Measurements from ENCODE around the gene FGF14.
A peak's percentile ranks its signal among the peaks of the same experiment; 100 is the strongest.

The FGF14 gene

GRCh38 chr13:101942535-101943157 lies 459.2 kb downstream of the FGF14 start:
- no peak overlapping the region for H4K91ac ChIP-seq (ENCODE audit: low read depth, low read length)
- no peak overlapping the region for H3K23ac ChIP-seq (ENCODE audit: low read length)
- H4K12ac ChIP-seq (ENCODE audit: low read depth, low read length), result no peak overlapping the region
- no peak overlapping the region for H2BK5ac ChIP-seq (ENCODE audit: low read depth, low read length, poor library complexity)
- H3K14ac ChIP-seq (ENCODE audit: low read length), result no peak overlapping the region
- no peaks in the 10 kb centered on the region for H3K4me1 ChIP-seq (ENCODE audit: control insufficient read depth in 1 of 2, insufficient read depth in 2 of 2, low read length in 2 of 2)
- no peak overlapping the region for H3K27ac ChIP-seq (ENCODE audit: low read depth, low read length)
- no peaks in the 10 kb centered on the region for H3K27me3 ChIP-seq (ENCODE audit: insufficient read depth, low read length)
- no peaks in the 10 kb centered on the region for H3K79me1 ChIP-seq (ENCODE audit: low read length)
- no peak overlapping the region for H2BK120ac ChIP-seq (ENCODE audit: insufficient read depth, low read length, poor library complexity)
- no CpG with 5 or more reads among the region's 2 CpGs for WGBS (ENCODE audit: extremely low coverage, insufficient coverage, insufficient read length)
- no peak overlapping the region for H3K18ac ChIP-seq (ENCODE audit: low read length)
- DNase-seq, result no peak
- no peak overlapping the region for H3K4me2 ChIP-seq (ENCODE audit: low read length)
- no peak overlapping the region for H2BK12ac ChIP-seq (ENCODE audit: low read length)
- no peak overlapping the region for H2AFZ ChIP-seq (ENCODE audit: insufficient read depth, low read length, poor library complexity)
- no peak overlapping the region for H3K9ac ChIP-seq (ENCODE audit: low read length)
- no peak overlapping the region for H3K4ac ChIP-seq (ENCODE audit: low read depth, low read length)
- no peak overlapping the region for H2AK5ac ChIP-seq (ENCODE audit: low read length)
- no peak overlapping the region for H4K8ac ChIP-seq (ENCODE audit: low read depth, low read length)
- H3K9me3 ChIP-seq (ENCODE audit: insufficient read depth, low read depth, low read length), result no peaks in the 10 kb centered on the region
- no peaks in the 10 kb centered on the region for H3K79me2 ChIP-seq (ENCODE audit: control insufficient read depth, insufficient read depth, low read length, poor library complexity)
- no peaks in the 10 kb centered on the region for H3K36me3 ChIP-seq (ENCODE audit: control insufficient read depth in 1 of 2, insufficient read depth in 2 of 2, low read length in 2 of 2)
- H3K4me3 ChIP-seq (ENCODE audit: low read depth, low read length), result no peak overlapping the region

DNA sequence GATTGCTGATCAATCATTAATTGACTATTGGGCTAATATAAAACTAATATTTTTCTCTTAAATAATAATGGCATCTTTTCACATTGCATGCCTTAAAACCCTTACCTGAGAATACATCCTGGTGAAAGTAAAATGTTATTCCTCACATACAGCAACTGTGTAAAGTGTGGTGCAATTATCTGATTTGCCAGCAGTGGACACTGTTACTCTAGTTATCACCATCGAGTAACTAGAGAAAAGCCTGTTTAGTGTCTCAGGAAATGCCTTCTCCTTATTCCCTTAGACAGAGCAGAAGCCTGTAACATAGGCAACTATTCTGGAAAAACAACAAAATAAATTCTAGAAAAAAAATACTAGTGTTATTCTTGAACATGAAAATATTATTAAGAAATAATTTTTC lies 459.8 kb downstream of the FGF14 start:
- no peak overlapping the region for H3K18ac ChIP-seq (ENCODE audit: low read length)
- H3K9me3 ChIP-seq (ENCODE audit: insufficient read depth, low read depth, low read length), result no peaks in the 10 kb centered on the region
- no CpG with 5 or more reads among the region's 1 CpG for WGBS (ENCODE audit: extremely low coverage, insufficient coverage, insufficient read length)
- no peaks in the 10 kb centered on the region for H3K79me1 ChIP-seq (ENCODE audit: low read length)
- H3K4me1 ChIP-seq (ENCODE audit: control insufficient read depth in 1 of 2, insufficient read depth in 2 of 2, low read length in 2 of 2), result no peaks in the 10 kb centered on the region
- peak; percentile 61 to 81 for DNase-seq
- H4K91ac ChIP-seq (ENCODE audit: low read depth, low read length), result no peak overlapping the region
- H4K8ac ChIP-seq (ENCODE audit: low read depth, low read length), result no peak overlapping the region
- H3K14ac ChIP-seq (ENCODE audit: low read length), result no peak overlapping the region
- no peak overlapping the region for H2BK5ac ChIP-seq (ENCODE audit: low read depth, low read length, poor library complexity)
- no peak overlapping the region for H3K27ac ChIP-seq (ENCODE audit: low read depth, low read length)
- no peak overlapping the region for H4K12ac ChIP-seq (ENCODE audit: low read depth, low read length)
- H3K9ac ChIP-seq (ENCODE audit: low read length), result no peak overlapping the region
- no peak overlapping the region for H2AFZ ChIP-seq (ENCODE audit: insufficient read depth, low read length, poor library complexity)
- no peak overlapping the region for H3K4ac ChIP-seq (ENCODE audit: low read depth, low read length)
- no peak overlapping the region for H3K4me3 ChIP-seq (ENCODE audit: low read depth, low read length)
- no peak overlapping the region for H3K23ac ChIP-seq (ENCODE audit: low read length)
- no peak overlapping the region for H2BK12ac ChIP-seq (ENCODE audit: low read length)
- no peak overlapping the region for H2AK5ac ChIP-seq (ENCODE audit: low read length)
- no peak overlapping the region for H3K4me2 ChIP-seq (ENCODE audit: low read length)
- H3K36me3 ChIP-seq (ENCODE audit: control insufficient read depth in 1 of 2, insufficient read depth in 2 of 2, low read length in 2 of 2), result no peaks in the 10 kb centered on the region
- H2BK120ac ChIP-seq (ENCODE audit: insufficient read depth, low read length, poor library complexity), result no peak overlapping the region
- no peaks in the 10 kb centered on the region for H3K27me3 ChIP-seq (ENCODE audit: insufficient read depth, low read length)
- H3K79me2 ChIP-seq (ENCODE audit: control insufficient read depth, insufficient read depth, low read length, poor library complexity), result no peaks in the 10 kb centered on the region

DNA sequence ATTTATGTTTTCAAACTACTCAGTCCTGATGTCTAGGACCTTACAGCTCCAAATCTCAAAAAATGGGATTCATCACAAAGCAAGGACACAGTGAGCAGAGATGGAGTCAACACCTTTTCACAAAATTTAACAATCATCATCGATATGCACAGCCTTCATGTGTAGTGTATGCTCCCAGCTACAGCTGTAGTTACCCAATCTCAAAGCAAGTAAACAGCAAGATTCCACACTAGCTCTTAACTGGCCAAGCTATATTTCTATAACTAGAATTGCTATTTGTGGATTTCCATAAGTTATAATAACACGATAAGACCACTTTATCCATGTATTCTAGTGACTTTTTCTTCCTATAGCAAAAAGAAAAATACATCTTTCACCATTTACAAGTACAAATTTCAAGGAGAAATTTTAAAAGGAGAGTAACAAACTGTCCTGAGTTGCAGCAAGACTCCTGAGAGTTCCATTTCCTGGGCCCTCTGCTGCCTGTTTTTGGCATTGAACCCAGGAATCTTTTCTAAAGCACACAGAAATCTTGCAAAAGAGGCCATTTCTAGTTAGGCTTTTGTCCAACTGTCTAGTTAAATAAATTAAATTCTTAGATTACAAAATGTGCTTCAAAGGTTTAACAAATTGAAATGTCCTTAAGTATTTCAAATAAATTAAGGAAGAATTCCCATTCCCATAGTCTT lies 460.6 kb downstream of the FGF14 start:
- Histone ChIP-seq H2BK5ac (ENCODE audit: low read depth, low read length, poor library complexity) (no peak overlapping the region), H3K4me2 (ENCODE audit: low read length) (no peak overlapping the region), H3K14ac (ENCODE audit: low read length) (no peak overlapping the region), H3K9ac (ENCODE audit: low read length) (no peak overlapping the region), H3K23ac (ENCODE audit: low read length) (no peak overlapping the region), H3K18ac (ENCODE audit: low read length) (no peak overlapping the region), H2AK5ac (ENCODE audit: low read length) (no peak overlapping the region), H3K4me1 (ENCODE audit: control insufficient read depth in 1 of 2, insufficient read depth in 2 of 2, low read length in 2 of 2) (no peaks in the 10 kb centered on the region), H3K4me3 (ENCODE audit: low read depth, low read length) (no peak overlapping the region), H4K12ac (ENCODE audit: low read depth, low read length) (no peak overlapping the region), H4K91ac (ENCODE audit: low read depth, low read length) (no peak overlapping the region), H2AFZ (ENCODE audit: insufficient read depth, low read length, poor library complexity) (no peak overlapping the region), H3K27ac (ENCODE audit: low read depth, low read length) (no peak overlapping the region), H3K79me1 (ENCODE audit: low read length) (no peaks in the 10 kb centered on the region), H3K4ac (ENCODE audit: low read depth, low read length) (no peak overlapping the region), H3K79me2 (ENCODE audit: control insufficient read depth, insufficient read depth, low read length, poor library complexity) (no peaks in the 10 kb centered on the region), H2BK120ac (ENCODE audit: insufficient read depth, low read length, poor library complexity) (no peak overlapping the region), H3K27me3 (ENCODE audit: insufficient read depth, low read length) (no peaks in the 10 kb centered on the region), H3K36me3 (ENCODE audit: control insufficient read depth in 1 of 2, insufficient read depth in 2 of 2, low read length in 2 of 2) (no peaks in the 10 kb centered on the region), H4K8ac (ENCODE audit: low read depth, low read length) (no peak overlapping the region), H2BK12ac (ENCODE audit: low read length) (no peak overlapping the region), H3K9me3 (ENCODE audit: insufficient read depth, low read depth, low read length) (no peaks in the 10 kb centered on the region)
- peak in 1 of 2 donors; percentile 49 for DNase-seq
- no CpG with 5 or more reads among the region's 2 CpGs for WGBS (ENCODE audit: extremely low coverage, insufficient coverage, insufficient read length)

DNA sequence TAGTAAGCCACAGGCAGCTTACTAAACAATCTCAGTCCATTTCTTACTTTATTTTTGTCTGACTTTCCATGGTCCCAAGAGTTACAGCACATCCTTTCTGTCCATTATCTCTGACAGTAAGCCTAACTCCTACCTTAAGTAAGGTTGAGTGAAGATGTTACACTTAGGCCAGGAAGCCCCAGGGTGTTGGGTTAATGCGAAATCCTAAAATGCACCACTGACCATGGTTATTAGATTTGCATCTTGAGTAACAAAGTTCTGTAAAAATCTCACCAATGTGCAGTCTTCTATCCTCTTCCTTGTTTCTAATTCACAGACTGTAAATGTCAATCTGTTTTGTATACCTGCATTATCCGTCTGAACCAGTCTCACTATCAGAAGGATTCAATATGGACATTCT lies 462.5 kb downstream of the FGF14 start:
- H3K18ac ChIP-seq (ENCODE audit: low read length), result no peak overlapping the region
- no peaks in the 10 kb centered on the region for H3K27me3 ChIP-seq (ENCODE audit: insufficient read depth, low read length)
- no peak overlapping the region for H2BK5ac ChIP-seq (ENCODE audit: low read depth, low read length, poor library complexity)
- no peaks in the 10 kb centered on the region for H3K79me2 ChIP-seq (ENCODE audit: control insufficient read depth, insufficient read depth, low read length, poor library complexity)
- no peak overlapping the region for H2AK5ac ChIP-seq (ENCODE audit: low read length)
- no peak overlapping the region for H3K14ac ChIP-seq (ENCODE audit: low read length)
- no peaks in the 10 kb centered on the region for H3K79me1 ChIP-seq (ENCODE audit: low read length)
- H2AFZ ChIP-seq (ENCODE audit: insufficient read depth, low read length, poor library complexity), result no peak overlapping the region
- no peak overlapping the region for H3K27ac ChIP-seq (ENCODE audit: low read depth, low read length)
- H3K9ac ChIP-seq (ENCODE audit: low read length), result no peak overlapping the region
- no peaks in the 10 kb centered on the region for H3K9me3 ChIP-seq (ENCODE audit: insufficient read depth, low read depth, low read length)
- no peak overlapping the region for H4K8ac ChIP-seq (ENCODE audit: low read depth, low read length)
- H3K4me2 ChIP-seq (ENCODE audit: low read length), result no peak overlapping the region
- no peak for DNase-seq
- no peak overlapping the region for H4K91ac ChIP-seq (ENCODE audit: low read depth, low read length)
- no peak overlapping the region for H3K4me3 ChIP-seq (ENCODE audit: low read depth, low read length)
- no peaks in the 10 kb centered on the region for H3K4me1 ChIP-seq (ENCODE audit: control insufficient read depth in 1 of 2, insufficient read depth in 2 of 2, low read length in 2 of 2)
- no peak overlapping the region for H4K12ac ChIP-seq (ENCODE audit: low read depth, low read length)
- H3K4ac ChIP-seq (ENCODE audit: low read depth, low read length), result no peak overlapping the region
- no CpG with 5 or more reads among the region's 2 CpGs for WGBS (ENCODE audit: extremely low coverage, insufficient coverage, insufficient read length)
- no peak overlapping the region for H2BK120ac ChIP-seq (ENCODE audit: insufficient read depth, low read length, poor library complexity)
- H2BK12ac ChIP-seq (ENCODE audit: low read length), result no peak overlapping the region
- no peaks in the 10 kb centered on the region for H3K36me3 ChIP-seq (ENCODE audit: control insufficient read depth in 1 of 2, insufficient read depth in 2 of 2, low read length in 2 of 2)
- no peak overlapping the region for H3K23ac ChIP-seq (ENCODE audit: low read length)
